Peyer's patch (tissue), 4 donors: ENCODE measurements around the gene LRP2BP. TPM values are rescaled to one million over a fixed set of nuclear protein-coding genes. Genes with fewer than 3 reads are reported as not detected.
"Not testable (repeated sequence)": the region's sequence is repeated elsewhere in the genome, so short reads cannot be mapped to it uniquely, and the experiment has no call there.

Source experiments
- DNase-seq, 3 donors: peaks; one replicate each; pipeline ENCODE4 v3.0.0-alpha.2; 2017 to 2019
- H3K27ac ChIP-seq, 4 donors: fragments of 200-600 bp; sonication (generic); one replicate each; pipeline ENCODE4 v1.5.1; 2016 to 2019
- H3K27me3 ChIP-seq, 2 donors: fragments of 200-600 bp; sonication (generic); one replicate each; pipeline ENCODE4 v1.5.1; 2019
- H3K36me3 ChIP-seq, 3 donors: fragments of 200-600 bp; sonication (generic); one replicate each; pipeline ENCODE4 v1.5.1; 2016 to 2019
- H3K4me1 ChIP-seq, 4 donors: fragments of 200-600 bp; sonication (generic); one replicate each; pipeline ENCODE4 v1.5.1; 2016 to 2019
- H3K4me3 ChIP-seq, 4 donors: fragments of 200-600 bp; sonication (generic); 1 replicate in 3 of 4; 2 replicates in 1 of 4; pipeline ENCODE4 v1.5.1; 2016 to 2019; ENCODE audit warnings: mild to moderate bottlenecking in 1 of 4
- H3K9me3 ChIP-seq, 4 donors: fragments of 200-600 bp; sonication (generic); one replicate each; pipeline ENCODE4 v1.5.1; 2016 to 2019; ENCODE audit warnings: mild to moderate bottlenecking in 1 of 4
- CTCF ChIP-seq, 6 experiments: fragments of 450-650 bp in 4 of 6; fragments of 200-600 bp in 2 of 6; sonication (generic) in 1 of 6; IDR thresholded peaks; one replicate each; pipeline ENCODE4 v1.5.1; 2017 to 2019; ENCODE audit warnings: antibody characterized with exemption in 6 of 6, mild to moderate bottlenecking in 3 of 6, moderate library complexity in 1 of 6
- POLR2A ChIP-seq, 2 donors: fragments of 450-650 bp; IDR thresholded peaks; one replicate each; pipeline ENCODE4 v1.5.1; 2017; ENCODE audit warnings: antibody characterized with exemption in 2 of 2, mild to moderate bottlenecking in 2 of 2, moderate library complexity in 2 of 2
- total RNA-seq, 4 donors: library from RNA; depleted of rRNA; stranded (reverse); fragments of >200 nt; gene quantifications; one replicate each; pipeline ENCODE4 v1.1.0, GENCODE V29; 2016

LRP2BP gene
- total RNA-seq, 4 donors from 2014 or later: 0.35 to 1.2 TPM; not detected in 2

- H3K27ac ChIP-seq: no peak overlapping the region
- H3K27me3 ChIP-seq: no peaks in the 10 kb centered on the region
- no peaks in the 10 kb centered on the region for H3K9me3 ChIP-seq
- peaks cover 0 to 4% (median 0%) of the 10 kb centered on the region in 3 donors for H3K36me3 ChIP-seq
- DNase-seq: no peak
- TF ChIP-seq CTCF (IDR thresholded peaks at IDR 0.05) (no peak), POLR2A (IDR thresholded peaks at IDR 0.05) (no peak)
- H3K4me1 ChIP-seq: no peaks in the 10 kb centered on the region
- no peak overlapping the region for H3K4me3 ChIP-seq
Observed at GRCh38 chr4:185332575-185333464, 62.9 kb downstream of the LRP2BP start.

GRCh38 chr4:185329879-185330510 lies 65.7 kb downstream of the LRP2BP start:
- DNase-seq, H3K27me3 ChIP-seq, H3K27ac ChIP-seq, H3K9me3 ChIP-seq, H3K36me3 ChIP-seq, H3K4me1 ChIP-seq, H3K4me3 ChIP-seq: not testable (repeated sequence)

- no peak for DNase-seq
- Histone ChIP-seq H3K27me3 (no peaks in the 10 kb centered on the region), H3K36me3 (peaks cover 0 to 4% (median 0%) of the 10 kb centered on the region in 3 donors), H3K27ac (no peak overlapping the region), H3K4me1 (no peaks in the 10 kb centered on the region), H3K4me3 (no peak overlapping the region), H3K9me3 (no peaks in the 10 kb centered on the region)
- TF ChIP-seq CTCF (IDR thresholded peaks at IDR 0.05) (no peak), POLR2A (IDR thresholded peaks at IDR 0.05) (no peak)
Observed at GRCh38 chr4:185328586-185328985, 67.1 kb downstream of the LRP2BP start.

- not testable (repeated sequence) for H3K4me1 ChIP-seq, H3K27ac ChIP-seq, H3K9me3 ChIP-seq, H3K4me3 ChIP-seq, H3K27me3 ChIP-seq, DNase-seq
- H3K36me3 ChIP-seq: peaks cover 0 to 17% (median 0%) of the 10 kb centered on the region in 3 donors
Observed at GRCh38 chr4:185325721-185326120, 70.0 kb downstream of the LRP2BP start.

GRCh38 chr4:185324361-185324760 lies 71.4 kb downstream of the LRP2BP start:
- peaks cover 0 to 16% (median 0%) of the 10 kb centered on the region in 3 donors for H3K36me3 ChIP-seq
- not testable (repeated sequence) for H3K4me3 ChIP-seq, H3K27ac ChIP-seq, H3K9me3 ChIP-seq, DNase-seq, H3K4me1 ChIP-seq, H3K27me3 ChIP-seq

GRCh38 chr4:185323606-185324005 lies 72.1 kb downstream of the LRP2BP start:
- H3K4me1 ChIP-seq: no peaks in the 10 kb centered on the region
- peaks cover 0 to 13% (median 0%) of the 10 kb centered on the region in 3 donors for H3K36me3 ChIP-seq
- no peaks in the 10 kb centered on the region for H3K27me3 ChIP-seq
- H3K27ac ChIP-seq: no peak overlapping the region
- H3K4me3 ChIP-seq: no peak overlapping the region
- no peak for DNase-seq
- H3K9me3 ChIP-seq: no peaks in the 10 kb centered on the region
- TF ChIP-seq POLR2A (IDR thresholded peaks at IDR 0.05) (no peak), CTCF (IDR thresholded peaks at IDR 0.05) (no peak)

- Histone ChIP-seq H3K27me3 (no peaks in the 10 kb centered on the region), H3K4me1 (no peaks in the 10 kb centered on the region), H3K4me3 (no peak overlapping the region), H3K9me3 (no peaks in the 10 kb centered on the region), H3K36me3 (peaks cover 0 to 13% (median 0%) of the 10 kb centered on the region in 3 donors), H3K27ac (no peak overlapping the region)
- no peak for DNase-seq
- TF ChIP-seq POLR2A (IDR thresholded peaks at IDR 0.05) (no peak), CTCF (IDR thresholded peaks at IDR 0.05) (no peak)
Observed at GRCh38 chr4:185322803-185323202, 72.9 kb downstream of the LRP2BP start.
